NB4 (cell line): ENCODE results near the gene EHD3.

Source experiments
- MYC ChIP-seq: IDR thresholded peaks from 2 replicates; pipeline ENCODE4 v1.6.1; 2011; ENCODE audit warnings: low read depth, low read length
- POLR2A ChIP-seq: IDR thresholded peaks from 2 replicates; pipeline ENCODE4 v1.6.1; 2011; ENCODE audit warnings: mild to moderate bottlenecking; ENCODE audit not compliant: insufficient read length; ENCODE audit errors: extremely low read depth
- TF ChIP-seq, protein P1 (sequence below): IDR thresholded peaks from one replicate; pipeline ENCODE4 v1.5.1; 2012; ENCODE audit warnings: low read depth, low read length
- TF ChIP-seq, protein P2 (sequence below): IDR thresholded peaks from 2 replicates; pipeline ENCODE4 v1.6.1; 2011; ENCODE audit warnings: low read depth, low read length

DNA sequence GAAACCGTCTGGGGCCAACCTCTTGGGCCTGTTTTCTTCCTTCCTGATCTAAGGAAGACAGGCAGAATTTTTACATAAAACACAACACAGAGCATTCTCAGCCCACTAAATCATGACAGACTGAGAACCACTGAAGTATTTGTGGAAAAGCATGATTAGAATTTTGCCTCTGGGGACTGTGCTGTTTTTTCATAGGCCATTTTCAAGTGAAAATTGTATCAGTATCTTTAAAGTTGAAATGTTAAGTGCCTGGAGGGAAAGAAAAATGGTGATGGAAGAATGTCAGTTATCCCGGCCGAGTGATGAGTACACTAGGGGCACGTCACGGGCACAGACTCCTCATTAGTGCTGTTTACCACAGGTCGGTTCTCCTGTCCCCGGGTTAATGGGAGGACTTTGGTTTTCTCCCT lies 36.9 kb downstream of the EHD3 start:
- TF ChIP-seq, protein P1, sequence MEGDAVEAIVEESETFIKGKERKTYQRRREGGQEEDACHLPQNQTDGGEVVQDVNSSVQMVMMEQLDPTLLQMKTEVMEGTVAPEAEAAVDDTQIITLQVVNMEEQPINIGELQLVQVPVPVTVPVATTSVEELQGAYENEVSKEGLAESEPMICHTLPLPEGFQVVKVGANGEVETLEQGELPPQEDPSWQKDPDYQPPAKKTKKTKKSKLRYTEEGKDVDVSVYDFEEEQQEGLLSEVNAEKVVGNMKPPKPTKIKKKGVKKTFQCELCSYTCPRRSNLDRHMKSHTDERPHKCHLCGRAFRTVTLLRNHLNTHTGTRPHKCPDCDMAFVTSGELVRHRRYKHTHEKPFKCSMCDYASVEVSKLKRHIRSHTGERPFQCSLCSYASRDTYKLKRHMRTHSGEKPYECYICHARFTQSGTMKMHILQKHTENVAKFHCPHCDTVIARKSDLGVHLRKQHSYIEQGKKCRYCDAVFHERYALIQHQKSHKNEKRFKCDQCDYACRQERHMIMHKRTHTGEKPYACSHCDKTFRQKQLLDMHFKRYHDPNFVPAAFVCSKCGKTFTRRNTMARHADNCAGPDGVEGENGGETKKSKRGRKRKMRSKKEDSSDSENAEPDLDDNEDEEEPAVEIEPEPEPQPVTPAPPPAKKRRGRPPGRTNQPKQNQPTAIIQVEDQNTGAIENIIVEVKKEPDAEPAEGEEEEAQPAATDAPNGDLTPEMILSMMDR: no peak
- no peak for TF ChIP-seq POLR2A
- TF ChIP-seq MYC: no peak
- TF ChIP-seq, protein P2, sequence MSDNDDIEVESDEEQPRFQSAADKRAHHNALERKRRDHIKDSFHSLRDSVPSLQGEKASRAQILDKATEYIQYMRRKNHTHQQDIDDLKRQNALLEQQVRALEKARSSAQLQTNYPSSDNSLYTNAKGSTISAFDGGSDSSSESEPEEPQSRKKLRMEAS: no peak
